Stimulated activated CD4-positive, alpha-beta T cell treated with anti-CD3 and anti-CD28 coated beads, Interleukin-12 subunit alpha, Interleukin-12 subunit beta, amount 100 ng/mL, for 48 hours (primary cell): Measurements from ENCODE around the gene LRRC71.

ENCODE experiments used
- DNase-seq, 3 donors: peaks; one replicate each; pipeline ENCODE4 v3.0.0-alpha.2; 2020; ENCODE audit warnings: low read depth in 2 of 3, low spot score in 1 of 3

The LRRC71 gene

GRCh38 chr1:156945881-156946661 lies 25.6 kb downstream of the LRRC71 start:
- no peak for DNase-seq

- no peak for DNase-seq
Measured at GRCh38 chr1:156947127-156947526, 26.7 kb downstream of the LRRC71 start.

- DNase-seq, result no peak
Measured at GRCh38 chr1:156947818-156948525, 27.5 kb downstream of the LRRC71 start.

- DNase-seq, result no peak
Measured at GRCh38 chr1:156948708-156949107, 28.3 kb downstream of the LRRC71 start.

GRCh38 chr1:156949127-156949526 lies 28.7 kb downstream of the LRRC71 start:
- no peak for DNase-seq

- no peak for DNase-seq
Measured at GRCh38 chr1:156951371-156951770, 30.9 kb downstream of the LRRC71 start.

GRCh38 chr1:156953571-156953970 lies 33.1 kb downstream of the LRRC71 start:
- no peak for DNase-seq

GRCh38 chr1:156956333-156956732 lies 35.9 kb downstream of the LRRC71 start:
- no peak for DNase-seq

- DNase-seq, result no peak
Measured at GRCh38 chr1:156957634-156958033, 37.2 kb downstream of the LRRC71 start.

GRCh38 chr1:156958247-156958714 lies 37.8 kb downstream of the LRRC71 start:
- DNase-seq, result no peak

- DNase-seq, result no peak
Measured at GRCh38 chr1:156959414-156959813, 39.0 kb downstream of the LRRC71 start.

GRCh38 chr1:156959925-156960324 lies 39.5 kb downstream of the LRRC71 start:
- no peak for DNase-seq

GRCh38 chr1:156961709-156962108 lies 41.3 kb downstream of the LRRC71 start:
- peak; percentile 8 to 29 (median 15) for DNase-seq

- DNase-seq, result peak in 2 of 3 donors; percentile 7 to 20
Measured at GRCh38 chr1:156963621-156964020, 43.2 kb downstream of the LRRC71 start.

GRCh38 chr1:156964441-156964840 lies 44.0 kb downstream of the LRRC71 start:
- no peak for DNase-seq

- DNase-seq, result no peak
Measured at GRCh38 chr1:156969496-156969895, 49.1 kb downstream of the LRRC71 start.

- DNase-seq, result no peak
Measured at GRCh38 chr1:156970017-156970416, 49.6 kb downstream of the LRRC71 start.

- DNase-seq, result no peak
Measured at GRCh38 chr1:156973417-156973816, 53.0 kb downstream of the LRRC71 start.

GRCh38 chr1:156975084-156975483 lies 54.7 kb downstream of the LRRC71 start:
- DNase-seq, result no peak

- DNase-seq, result no peak
Measured at GRCh38 chr1:156980551-156980950, 60.1 kb downstream of the LRRC71 start.
